Transverse colon (tissue), 4 donors: ENCODE data around the gene OVAAL. TPM values are rescaled to one million over a fixed set of nuclear protein-coding genes. Genes with fewer than 3 reads are reported as not detected.

ENCODE experiments used
- DNase-seq: peaks from one replicate; pipeline ENCODE4 v3.0.0-alpha.2; 2019
- H3K27ac ChIP-seq, 4 donors: fragments of 200-600 bp; sonication (generic); 2 replicates each; pipeline ENCODE4 v1.5.1; 2016 to 2018; ENCODE audit warnings: inconsistent platforms in 4 of 4
- H3K27me3 ChIP-seq: fragments of 200-600 bp; sonication (generic); 2 replicates; pipeline ENCODE4 v1.5.1; 2017; ENCODE audit warnings: inconsistent platforms
- H3K36me3 ChIP-seq, 4 donors: fragments of 200-600 bp; sonication (generic); 2 replicates each; pipeline ENCODE4 v1.5.1; 2017 to 2019; ENCODE audit warnings: inconsistent platforms in 4 of 4
- H3K4me1 ChIP-seq, 4 donors: fragments of 200-600 bp; sonication (generic); 2 replicates each; pipeline ENCODE4 v1.5.1; 2017 to 2020; ENCODE audit warnings: inconsistent platforms in 4 of 4
- H3K4me3 ChIP-seq, 4 donors: fragments of 200-600 bp; sonication (generic); 1 replicate in 1 of 4; 2 replicates in 3 of 4; pipeline versions ENCODE4 v1.5.1 to v1.6.1; 2017 to 2019; ENCODE audit warnings: inconsistent platforms in 4 of 4
- H3K9me3 ChIP-seq, 2 donors: fragments of 200-600 bp; sonication (generic); 2 replicates each; pipeline ENCODE4 v1.5.1; 2017 to 2019; ENCODE audit warnings: inconsistent platforms in 2 of 2
- EP300 ChIP-seq: sonication (generic); formaldehyde crosslinking; IDR thresholded peaks from one replicate; pipeline ENCODE4 v1.6.1; 2017; ENCODE audit warnings: antibody characterized with exemption, low read depth
- POLR2A ChIP-seq: fragments of 450-650 bp; IDR thresholded peaks from one replicate; pipeline ENCODE4 v1.6.1; 2016; ENCODE audit warnings: antibody characterized with exemption, mild to moderate bottlenecking, moderate library complexity
- POLR2AphosphoS5 ChIP-seq, 3 donors: sonication (generic); formaldehyde crosslinking; IDR thresholded peaks; one replicate each; pipeline ENCODE4 v1.6.1; 2016; ENCODE audit warnings: antibody characterized with exemption in 3 of 3
- WGBS, 2 donors: methylation state at CpG; one replicate each; pipeline ENCODE4 v1.1.5; 2018; ENCODE audit warnings: low coverage in 1 of 2; 5-methylcytosine and 5-hydroxymethylcytosine counted together
- in situ Hi-C, 4 donors: fragments of 200-750 bp; cut with MboI; loops; one replicate each; pipeline versions ENCODE4 v1.15.0 to v1.15.1; 2017; ENCODE audit warnings: low sequenced_read_pairs in 3 of 4, low pct_ligation_motif_present in 1 of 4, low pct_unique_long_range_greater_than_20kb in 1 of 4
- intact Hi-C: fragments of 100-400 bp; cut with DNase I; formaldehyde crosslinking; loops from one replicate; pipeline ENCODE4 v1.15.1; 2023; ENCODE audit warnings: low total_unique reads
- total RNA-seq, 4 donors: library from RNA; depleted of rRNA; stranded (reverse); fragments of >200 nt; gene quantifications; one replicate each; pipeline ENCODE4 v1.1.0, GENCODE V29; 2016
- TF ChIP-seq, protein P1 (sequence below), 5 experiments: fragments of 200-600 bp in 3 of 5; fragments of 450-650 bp in 2 of 5; sonication (generic) in 3 of 5; IDR thresholded peaks; 1 replicate in 2 of 5; 2 replicates in 3 of 5; pipeline ENCODE4 v1.5.1; 2016 to 2017; ENCODE audit warnings: antibody characterized with exemption in 5 of 5, inconsistent platforms in 3 of 5, mild to moderate bottlenecking in 2 of 5, moderate library complexity in 1 of 5

Gene OVAAL
- total RNA-seq, 4 donors from 2014 or later, result 0.41 TPM; not detected in 3

- no peak for DNase-seq
- intact Hi-C loops (no loop called here), in situ Hi-C loops (no loop called here)
- H3K27me3 ChIP-seq, result no peaks in the 10 kb centered on the region
- no peaks in the 10 kb centered on the region for H3K36me3 ChIP-seq
- H3K9me3 ChIP-seq, result no peaks in the 10 kb centered on the region
- WGBS, 2 donors, result 53 to 55% methylated on average over 7 to 9 of the region's 9 CpGs
- no peaks in the 10 kb centered on the region for H3K4me1 ChIP-seq
- peak overlapping the region in 1 of 4 donors; percentile 43 for H3K27ac ChIP-seq
- TF ChIP-seq, protein P1, sequence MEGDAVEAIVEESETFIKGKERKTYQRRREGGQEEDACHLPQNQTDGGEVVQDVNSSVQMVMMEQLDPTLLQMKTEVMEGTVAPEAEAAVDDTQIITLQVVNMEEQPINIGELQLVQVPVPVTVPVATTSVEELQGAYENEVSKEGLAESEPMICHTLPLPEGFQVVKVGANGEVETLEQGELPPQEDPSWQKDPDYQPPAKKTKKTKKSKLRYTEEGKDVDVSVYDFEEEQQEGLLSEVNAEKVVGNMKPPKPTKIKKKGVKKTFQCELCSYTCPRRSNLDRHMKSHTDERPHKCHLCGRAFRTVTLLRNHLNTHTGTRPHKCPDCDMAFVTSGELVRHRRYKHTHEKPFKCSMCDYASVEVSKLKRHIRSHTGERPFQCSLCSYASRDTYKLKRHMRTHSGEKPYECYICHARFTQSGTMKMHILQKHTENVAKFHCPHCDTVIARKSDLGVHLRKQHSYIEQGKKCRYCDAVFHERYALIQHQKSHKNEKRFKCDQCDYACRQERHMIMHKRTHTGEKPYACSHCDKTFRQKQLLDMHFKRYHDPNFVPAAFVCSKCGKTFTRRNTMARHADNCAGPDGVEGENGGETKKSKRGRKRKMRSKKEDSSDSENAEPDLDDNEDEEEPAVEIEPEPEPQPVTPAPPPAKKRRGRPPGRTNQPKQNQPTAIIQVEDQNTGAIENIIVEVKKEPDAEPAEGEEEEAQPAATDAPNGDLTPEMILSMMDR (IDR thresholded peaks at IDR 0.05), result no peak
- TF ChIP-seq POLR2AphosphoS5 (IDR thresholded peaks at IDR 0.05) (no peak), POLR2A (no peak), EP300 (no peak)
- H3K4me3 ChIP-seq, result no peak overlapping the region
Measured at GRCh38 chr1:180542113-180542837, 16.5 kb upstream of the OVAAL start.

DNA sequence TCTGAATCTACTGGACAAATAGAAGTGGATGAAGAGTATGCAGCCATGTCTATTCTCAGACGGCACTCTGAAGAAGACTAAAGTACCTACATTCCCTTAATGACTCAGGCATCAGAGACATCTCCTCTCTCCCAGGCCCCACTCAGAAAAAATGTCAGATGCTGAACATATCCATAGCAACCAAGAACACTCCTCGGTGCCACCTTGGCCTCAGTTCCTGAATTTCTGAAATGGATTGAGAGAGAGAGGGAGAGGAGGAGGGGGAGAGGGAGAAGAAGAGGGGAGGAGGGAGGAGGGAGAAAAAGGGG is 16.0 kb upstream of the OVAAL start:
- WGBS, 2 donors, result 44 to 56% methylated on average over 1 to 2 of the region's 2 CpGs
- in situ Hi-C loops, result no loop called here
- H3K27ac ChIP-seq, result peak overlapping the region in 1 of 4 donors; percentile 43

DNA sequence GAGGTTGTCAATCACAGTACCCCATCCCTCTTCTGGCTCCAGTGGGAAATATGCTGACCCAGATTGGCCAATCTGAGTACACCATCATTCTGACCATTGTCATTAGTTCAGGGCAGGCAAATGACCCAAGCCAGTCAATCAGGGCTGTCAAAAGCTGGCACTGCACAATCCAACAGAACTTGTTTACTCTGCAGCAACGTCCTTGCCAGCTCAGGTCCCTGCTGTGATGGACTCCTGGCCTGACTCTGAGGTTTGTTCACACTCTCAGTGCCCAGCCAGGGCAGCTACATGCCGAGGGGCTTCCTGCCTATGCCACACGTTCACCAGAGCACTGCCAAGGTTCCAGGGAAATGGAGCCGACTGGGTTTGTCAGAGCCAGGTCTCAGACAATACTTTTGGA is 14.7 kb upstream of the OVAAL start:
- Histone ChIP-seq H3K27me3 (no peaks in the 10 kb centered on the region), H3K4me3 (no peak overlapping the region), H3K9me3 (no peaks in the 10 kb centered on the region), H3K4me1 (no peaks in the 10 kb centered on the region), H3K36me3 (no peaks in the 10 kb centered on the region), H3K27ac (no peak overlapping the region)
- DNase-seq, result no peak
- intact Hi-C loops, result no loop called here
- 79% methylated on average over 4 of the region's 4 CpGs; no CpG with 5 or more reads in 1 of the 2 donors for WGBS, 2 donors
- in situ Hi-C loops, result no loop called here
- TF ChIP-seq EP300, result no peak
- TF ChIP-seq, protein P1 (IDR thresholded peaks at IDR 0.05), result no peak
- no peak for TF ChIP-seq POLR2AphosphoS5 (IDR thresholded peaks at IDR 0.05)
- no peak for TF ChIP-seq POLR2A

More for the DNA sequence above, 16.0 kb upstream of the OVAAL start:
- no peak for TF ChIP-seq EP300
- TF ChIP-seq POLR2A, result no peak
- TF ChIP-seq, protein P1 (IDR thresholded peaks at IDR 0.05), result no peak
- no peak for TF ChIP-seq POLR2AphosphoS5 (IDR thresholded peaks at IDR 0.05)
- H3K9me3 ChIP-seq, result no peaks in the 10 kb centered on the region
- no peak overlapping the region for H3K4me3 ChIP-seq
- no peaks in the 10 kb centered on the region for H3K36me3 ChIP-seq
- H3K4me1 ChIP-seq, result no peaks in the 10 kb centered on the region
- intact Hi-C loops, result no loop called here
- no peaks in the 10 kb centered on the region for H3K27me3 ChIP-seq
- DNase-seq, result no peak

DNA sequence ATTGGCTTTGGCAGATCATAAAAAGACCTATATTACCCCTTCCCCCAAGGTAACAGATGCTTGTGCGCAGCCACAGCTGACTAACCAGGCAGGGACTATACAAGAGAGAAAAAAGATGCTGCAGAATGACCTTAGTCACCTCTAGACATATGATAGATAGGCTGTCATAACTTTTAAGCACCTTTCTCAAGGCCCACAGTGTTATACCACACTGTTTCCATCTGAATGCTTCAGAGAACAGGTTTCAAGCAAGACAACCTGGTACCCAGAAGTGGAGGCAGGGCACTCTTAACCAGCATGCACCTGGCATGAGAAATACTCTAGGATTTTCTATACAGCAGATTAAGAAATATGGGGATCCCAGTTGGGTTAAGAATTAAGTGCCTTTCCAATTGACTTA is 12.8 kb upstream of the OVAAL start:
- 92 to 100% methylated on average over 1 of the region's 1 CpG for WGBS, 2 donors

More for the DNA sequence above, 12.8 kb upstream of the OVAAL start:
- no peak for TF ChIP-seq POLR2A
- TF ChIP-seq, protein P1 (IDR thresholded peaks at IDR 0.05), result no peak
- no peak for TF ChIP-seq EP300
- no peak for TF ChIP-seq POLR2AphosphoS5 (IDR thresholded peaks at IDR 0.05)
- DNase-seq, result no peak
- H3K9me3 ChIP-seq, result no peaks in the 10 kb centered on the region
- no peaks in the 10 kb centered on the region for H3K27me3 ChIP-seq
- no peaks in the 10 kb centered on the region for H3K4me1 ChIP-seq
- intact Hi-C loops (no loop called here), in situ Hi-C loops (no loop called here)
- H3K27ac ChIP-seq, result no peak overlapping the region
- no peaks in the 10 kb centered on the region for H3K36me3 ChIP-seq
- no peak overlapping the region for H3K4me3 ChIP-seq
